ENCODE results near the gene DBNL. TPM values are rescaled to one million over a fixed set of nuclear protein-coding genes. Genes with fewer than 3 reads are reported as not detected.

Gene DBNL
- total and polyA plus RNA-seq, 4 donors, result 26.1 to 60.2 (median 41.5) TPM

DNA sequence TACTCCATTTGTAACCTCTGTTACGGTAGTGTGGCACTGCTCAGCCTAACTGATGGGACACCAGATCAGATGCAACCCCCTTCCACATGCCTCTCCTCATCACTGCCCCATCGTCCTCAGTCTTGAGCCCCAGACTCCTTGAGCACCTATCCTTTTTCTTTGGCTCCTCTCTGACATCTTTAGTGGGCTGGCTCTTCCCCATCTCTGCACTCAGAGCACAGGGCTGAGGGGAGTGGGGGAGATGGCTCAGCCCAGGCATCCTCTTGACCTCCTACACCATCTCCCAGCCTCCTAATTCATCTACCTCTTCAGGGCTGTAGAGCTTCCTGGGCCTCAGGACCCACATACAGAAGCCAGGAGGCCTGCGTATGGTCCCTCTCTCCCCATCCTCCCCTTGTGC is 39.3 kb downstream of the DBNL start:
- no peaks in the 10 kb centered on the region for H3K9me3 ChIP-seq (ENCODE audit: control insufficient read depth in 4 of 4, low read length in 3 of 4)
- H3K27me3 ChIP-seq (ENCODE audit: control insufficient read depth in 4 of 4, insufficient read depth in 4 of 4, low read length in 3 of 4), result no peaks in the 10 kb centered on the region
- H3K9ac ChIP-seq (ENCODE audit: low read depth in 1 of 2, low read length in 2 of 2), result no peak overlapping the region
- TF ChIP-seq, protein P1, sequence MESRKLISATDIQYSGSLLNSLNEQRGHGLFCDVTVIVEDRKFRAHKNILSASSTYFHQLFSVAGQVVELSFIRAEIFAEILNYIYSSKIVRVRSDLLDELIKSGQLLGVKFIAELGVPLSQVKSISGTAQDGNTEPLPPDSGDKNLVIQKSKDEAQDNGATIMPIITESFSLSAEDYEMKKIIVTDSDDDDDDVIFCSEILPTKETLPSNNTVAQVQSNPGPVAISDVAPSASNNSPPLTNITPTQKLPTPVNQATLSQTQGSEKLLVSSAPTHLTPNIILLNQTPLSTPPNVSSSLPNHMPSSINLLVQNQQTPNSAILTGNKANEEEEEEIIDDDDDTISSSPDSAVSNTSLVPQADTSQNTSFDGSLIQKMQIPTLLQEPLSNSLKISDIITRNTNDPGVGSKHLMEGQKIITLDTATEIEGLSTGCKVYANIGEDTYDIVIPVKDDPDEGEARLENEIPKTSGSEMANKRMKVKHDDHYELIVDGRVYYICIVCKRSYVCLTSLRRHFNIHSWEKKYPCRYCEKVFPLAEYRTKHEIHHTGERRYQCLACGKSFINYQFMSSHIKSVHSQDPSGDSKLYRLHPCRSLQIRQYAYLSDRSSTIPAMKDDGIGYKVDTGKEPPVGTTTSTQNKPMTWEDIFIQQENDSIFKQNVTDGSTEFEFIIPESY (IDR thresholded peaks at IDR 0.05), result no peak
- TF ChIP-seq HNF4A (conservative IDR thresholded peaks at IDR 0.05) (no peak), RAD21 (IDR thresholded peaks at IDR 0.05) (no peak)
- TF ChIP-seq, protein P2, sequence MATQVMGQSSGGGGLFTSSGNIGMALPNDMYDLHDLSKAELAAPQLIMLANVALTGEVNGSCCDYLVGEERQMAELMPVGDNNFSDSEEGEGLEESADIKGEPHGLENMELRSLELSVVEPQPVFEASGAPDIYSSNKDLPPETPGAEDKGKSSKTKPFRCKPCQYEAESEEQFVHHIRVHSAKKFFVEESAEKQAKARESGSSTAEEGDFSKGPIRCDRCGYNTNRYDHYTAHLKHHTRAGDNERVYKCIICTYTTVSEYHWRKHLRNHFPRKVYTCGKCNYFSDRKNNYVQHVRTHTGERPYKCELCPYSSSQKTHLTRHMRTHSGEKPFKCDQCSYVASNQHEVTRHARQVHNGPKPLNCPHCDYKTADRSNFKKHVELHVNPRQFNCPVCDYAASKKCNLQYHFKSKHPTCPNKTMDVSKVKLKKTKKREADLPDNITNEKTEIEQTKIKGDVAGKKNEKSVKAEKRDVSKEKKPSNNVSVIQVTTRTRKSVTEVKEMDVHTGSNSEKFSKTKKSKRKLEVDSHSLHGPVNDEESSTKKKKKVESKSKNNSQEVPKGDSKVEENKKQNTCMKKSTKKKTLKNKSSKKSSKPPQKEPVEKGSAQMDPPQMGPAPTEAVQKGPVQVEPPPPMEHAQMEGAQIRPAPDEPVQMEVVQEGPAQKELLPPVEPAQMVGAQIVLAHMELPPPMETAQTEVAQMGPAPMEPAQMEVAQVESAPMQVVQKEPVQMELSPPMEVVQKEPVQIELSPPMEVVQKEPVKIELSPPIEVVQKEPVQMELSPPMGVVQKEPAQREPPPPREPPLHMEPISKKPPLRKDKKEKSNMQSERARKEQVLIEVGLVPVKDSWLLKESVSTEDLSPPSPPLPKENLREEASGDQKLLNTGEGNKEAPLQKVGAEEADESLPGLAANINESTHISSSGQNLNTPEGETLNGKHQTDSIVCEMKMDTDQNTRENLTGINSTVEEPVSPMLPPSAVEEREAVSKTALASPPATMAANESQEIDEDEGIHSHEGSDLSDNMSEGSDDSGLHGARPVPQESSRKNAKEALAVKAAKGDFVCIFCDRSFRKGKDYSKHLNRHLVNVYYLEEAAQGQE (IDR thresholded peaks at IDR 0.05), result no peak
- H3K27ac ChIP-seq (ENCODE audit: low read depth in 1 of 2, low read length in 2 of 2), result no peak overlapping the region
- H3K36me3 ChIP-seq (ENCODE audit: control insufficient read depth in 4 of 4, insufficient read depth in 3 of 4, low read depth in 1 of 4, low read length in 3 of 4), result peaks cover 3 to 17% (median 6%) of the 10 kb centered on the region in 4 donors
- WGBS, result 97% methylated on average over 3 of the region's 3 CpGs
- DNase-seq (ENCODE audit: low spot score), result no peak
- H3K4me3 ChIP-seq (ENCODE audit: low read depth in 1 of 3, low read length in 3 of 3), result no peak overlapping the region
- H3K4me1 ChIP-seq (ENCODE audit: control insufficient read depth in 4 of 4, insufficient read depth in 4 of 4, low read length in 3 of 4), result peaks cover 4 to 33% (median 20%) of the 10 kb centered on the region in 4 donors

DNA sequence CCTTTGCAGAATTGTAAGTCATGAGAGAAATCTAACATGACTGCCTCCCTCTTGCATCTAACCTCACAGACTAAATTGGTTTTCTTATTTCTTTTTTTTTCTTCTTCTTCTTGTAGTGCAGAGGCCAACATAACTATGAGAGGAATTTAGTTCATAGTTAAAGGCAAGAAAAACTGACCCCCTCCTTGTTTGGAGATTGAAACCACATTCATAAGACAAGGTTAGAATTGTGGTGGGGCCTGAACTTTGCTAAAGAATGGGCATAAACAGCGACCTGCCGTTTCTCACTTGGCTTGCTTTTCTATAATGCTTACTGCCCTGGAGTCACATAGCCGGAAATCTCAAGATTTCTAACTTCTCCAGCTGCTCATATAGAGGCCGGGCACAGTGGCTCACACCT is 40.2 kb downstream of the DBNL start:
- no peak for TF ChIP-seq FOXA2 (IDR thresholded peaks at IDR 0.05)
- no peak for TF ChIP-seq JUND (IDR thresholded peaks at IDR 0.05)
- TF ChIP-seq, protein P3, sequence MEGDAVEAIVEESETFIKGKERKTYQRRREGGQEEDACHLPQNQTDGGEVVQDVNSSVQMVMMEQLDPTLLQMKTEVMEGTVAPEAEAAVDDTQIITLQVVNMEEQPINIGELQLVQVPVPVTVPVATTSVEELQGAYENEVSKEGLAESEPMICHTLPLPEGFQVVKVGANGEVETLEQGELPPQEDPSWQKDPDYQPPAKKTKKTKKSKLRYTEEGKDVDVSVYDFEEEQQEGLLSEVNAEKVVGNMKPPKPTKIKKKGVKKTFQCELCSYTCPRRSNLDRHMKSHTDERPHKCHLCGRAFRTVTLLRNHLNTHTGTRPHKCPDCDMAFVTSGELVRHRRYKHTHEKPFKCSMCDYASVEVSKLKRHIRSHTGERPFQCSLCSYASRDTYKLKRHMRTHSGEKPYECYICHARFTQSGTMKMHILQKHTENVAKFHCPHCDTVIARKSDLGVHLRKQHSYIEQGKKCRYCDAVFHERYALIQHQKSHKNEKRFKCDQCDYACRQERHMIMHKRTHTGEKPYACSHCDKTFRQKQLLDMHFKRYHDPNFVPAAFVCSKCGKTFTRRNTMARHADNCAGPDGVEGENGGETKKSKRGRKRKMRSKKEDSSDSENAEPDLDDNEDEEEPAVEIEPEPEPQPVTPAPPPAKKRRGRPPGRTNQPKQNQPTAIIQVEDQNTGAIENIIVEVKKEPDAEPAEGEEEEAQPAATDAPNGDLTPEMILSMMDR (IDR thresholded peaks at IDR 0.05; ENCODE audit: low read depth, low read length, missing input control), result no peak
- no peak for TF ChIP-seq RXRA (IDR thresholded peaks at IDR 0.05)
- TF ChIP-seq EGR1 (IDR thresholded peaks at IDR 0.05; ENCODE audit: low read depth in 2 of 2), result no peak
- TF ChIP-seq FOXA1 (IDR thresholded peaks at IDR 0.05), result no peak
- TF ChIP-seq HNF4G (IDR thresholded peaks at IDR 0.05), result no peak
- no peak for TF ChIP-seq SP1 (IDR thresholded peaks at IDR 0.05)
- TF ChIP-seq NR2F2 (IDR thresholded peaks at IDR 0.05), result no peak
- no peak for TF ChIP-seq TAF1 (conservative IDR thresholded peaks at IDR 0.05)
- TF ChIP-seq, protein P2 (IDR thresholded peaks at IDR 0.05), result no peak
- TF ChIP-seq, protein P4, sequence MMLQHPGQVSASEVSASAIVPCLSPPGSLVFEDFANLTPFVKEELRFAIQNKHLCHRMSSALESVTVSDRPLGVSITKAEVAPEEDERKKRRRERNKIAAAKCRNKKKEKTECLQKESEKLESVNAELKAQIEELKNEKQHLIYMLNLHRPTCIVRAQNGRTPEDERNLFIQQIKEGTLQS (IDR thresholded peaks at IDR 0.05), result no peak
- no peak for TF ChIP-seq HNF4A (conservative IDR thresholded peaks at IDR 0.05)
- TF ChIP-seq, protein P1 (IDR thresholded peaks at IDR 0.05), result no peak
- TF ChIP-seq YY1 (IDR thresholded peaks at IDR 0.05), result no peak
- no peak for TF ChIP-seq GABPA (IDR thresholded peaks at IDR 0.05 in 1 of 2, conservative IDR thresholded peaks at IDR 0.05 in 1 of 2)
- TF ChIP-seq, protein P5, sequence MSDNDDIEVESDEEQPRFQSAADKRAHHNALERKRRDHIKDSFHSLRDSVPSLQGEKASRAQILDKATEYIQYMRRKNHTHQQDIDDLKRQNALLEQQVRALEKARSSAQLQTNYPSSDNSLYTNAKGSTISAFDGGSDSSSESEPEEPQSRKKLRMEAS (IDR thresholded peaks at IDR 0.05), result no peak
- TF ChIP-seq RAD21 (IDR thresholded peaks at IDR 0.05), result no peak
- H3K9ac ChIP-seq (ENCODE audit: low read depth in 1 of 2, low read length in 2 of 2), result no peak overlapping the region
- no peak overlapping the region for H3K4me3 ChIP-seq (ENCODE audit: low read depth in 1 of 3, low read length in 3 of 3)
- H3K4me1 ChIP-seq (ENCODE audit: control insufficient read depth in 4 of 4, insufficient read depth in 4 of 4, low read length in 3 of 4), result peaks cover 4 to 37% (median 21%) of the 10 kb centered on the region in 4 donors
- H3K27me3 ChIP-seq (ENCODE audit: control insufficient read depth in 4 of 4, insufficient read depth in 4 of 4, low read length in 3 of 4), result no peaks in the 10 kb centered on the region
- DNase-seq (ENCODE audit: low spot score), result no peak
- no peak overlapping the region for H3K27ac ChIP-seq (ENCODE audit: low read depth in 1 of 2, low read length in 2 of 2)
- 82% methylated on average over 4 of the region's 4 CpGs for WGBS
- H3K9me3 ChIP-seq (ENCODE audit: control insufficient read depth in 4 of 4, low read length in 3 of 4), result no peaks in the 10 kb centered on the region
- peaks cover 0 to 8% (median 1%) of the 10 kb centered on the region in 4 donors for H3K36me3 ChIP-seq (ENCODE audit: control insufficient read depth in 4 of 4, insufficient read depth in 3 of 4, low read depth in 1 of 4, low read length in 3 of 4)

All from liver (tissue), 9 donors.